Measurements from ENCODE around the gene SLCO3A1.

SLCO3A1 gene

DNA sequence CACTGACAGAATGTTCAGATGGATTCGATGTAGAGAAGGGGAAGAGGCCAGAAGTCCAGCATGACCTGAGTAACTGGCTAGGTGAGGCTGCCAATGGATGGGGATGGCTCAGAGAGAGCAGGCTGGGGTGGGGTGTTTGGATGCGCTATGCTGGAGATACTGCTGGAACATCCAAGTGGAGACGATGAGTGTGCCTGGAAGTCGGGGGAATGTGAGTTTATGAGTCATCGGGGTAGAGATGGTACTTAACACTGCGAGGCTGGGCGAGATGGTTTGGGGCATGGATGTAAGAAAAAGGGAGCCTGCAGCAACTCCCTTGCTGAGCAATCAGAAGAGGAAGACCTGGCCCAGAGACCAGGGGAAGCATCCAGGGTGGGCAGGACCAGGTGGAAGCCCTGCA is 180.7 kb downstream of the SLCO3A1 start:
- Histone ChIP-seq H3K36me3 (replicated peaks; ENCODE audit: low read depth, low read length) (no peaks in the 10 kb centered on the region), H4K20me1 (ENCODE audit: insufficient read depth, low read length) (no peaks in the 10 kb centered on the region), H3K9ac (ENCODE audit: low read length) (no peak overlapping the region), H3K79me2 (ENCODE audit: low read length) (no peaks in the 10 kb centered on the region), H3K4me3 (ENCODE audit: low read length) (no peak overlapping the region), H3K4me2 (ENCODE audit: low read length) (no peak overlapping the region), H3K9me3 (ENCODE audit: insufficient read depth, low read length) (no peaks in the 10 kb centered on the region), H3K4me1 (ENCODE audit: low read length) (no peaks in the 10 kb centered on the region), H3K27ac (ENCODE audit: low read length) (no peak overlapping the region), H3K27me3 (ENCODE audit: low read depth, low read length) (peaks cover 41% of the 10 kb centered on the region), H2AFZ (ENCODE audit: low read depth, low read length) (no peak overlapping the region)
- TF ChIP-seq, protein P1, sequence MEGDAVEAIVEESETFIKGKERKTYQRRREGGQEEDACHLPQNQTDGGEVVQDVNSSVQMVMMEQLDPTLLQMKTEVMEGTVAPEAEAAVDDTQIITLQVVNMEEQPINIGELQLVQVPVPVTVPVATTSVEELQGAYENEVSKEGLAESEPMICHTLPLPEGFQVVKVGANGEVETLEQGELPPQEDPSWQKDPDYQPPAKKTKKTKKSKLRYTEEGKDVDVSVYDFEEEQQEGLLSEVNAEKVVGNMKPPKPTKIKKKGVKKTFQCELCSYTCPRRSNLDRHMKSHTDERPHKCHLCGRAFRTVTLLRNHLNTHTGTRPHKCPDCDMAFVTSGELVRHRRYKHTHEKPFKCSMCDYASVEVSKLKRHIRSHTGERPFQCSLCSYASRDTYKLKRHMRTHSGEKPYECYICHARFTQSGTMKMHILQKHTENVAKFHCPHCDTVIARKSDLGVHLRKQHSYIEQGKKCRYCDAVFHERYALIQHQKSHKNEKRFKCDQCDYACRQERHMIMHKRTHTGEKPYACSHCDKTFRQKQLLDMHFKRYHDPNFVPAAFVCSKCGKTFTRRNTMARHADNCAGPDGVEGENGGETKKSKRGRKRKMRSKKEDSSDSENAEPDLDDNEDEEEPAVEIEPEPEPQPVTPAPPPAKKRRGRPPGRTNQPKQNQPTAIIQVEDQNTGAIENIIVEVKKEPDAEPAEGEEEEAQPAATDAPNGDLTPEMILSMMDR (IDR thresholded peaks at IDR 0.05; ENCODE audit: low read depth, low read length), result no peak
- no peak for TF ChIP-seq EZH2phosphoT487 (IDR thresholded peaks at IDR 0.05; ENCODE audit: low read depth)

DNA sequence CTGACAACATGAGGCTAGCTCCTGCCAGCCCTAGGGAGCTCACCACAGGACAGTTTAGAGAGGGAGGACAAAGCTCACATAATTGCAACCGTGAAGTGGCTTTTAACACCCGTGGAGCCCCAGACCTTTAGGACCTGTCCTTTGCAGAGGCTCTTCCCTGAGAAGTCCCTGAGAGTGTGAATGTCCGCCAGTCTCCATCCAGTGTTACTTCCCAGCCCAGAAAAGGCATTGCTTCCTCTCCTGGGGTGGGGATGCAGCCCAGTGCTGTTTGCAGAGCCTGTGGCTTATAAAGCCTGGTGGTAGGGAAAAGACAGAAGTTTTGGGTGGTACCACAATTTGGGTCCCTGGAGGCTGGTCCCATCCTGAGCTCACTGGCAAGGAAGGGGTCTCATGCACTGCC is 182.0 kb downstream of the SLCO3A1 start:
- no peak for TF ChIP-seq EZH2phosphoT487 (IDR thresholded peaks at IDR 0.05; ENCODE audit: low read depth)
- TF ChIP-seq, protein P1 (IDR thresholded peaks at IDR 0.05; ENCODE audit: low read depth, low read length), result no peak
- no peaks in the 10 kb centered on the region for H4K20me1 ChIP-seq (ENCODE audit: insufficient read depth, low read length)
- H3K36me3 ChIP-seq (replicated peaks; ENCODE audit: low read depth, low read length), result no peaks in the 10 kb centered on the region
- H3K9me3 ChIP-seq (ENCODE audit: insufficient read depth, low read length), result no peaks in the 10 kb centered on the region
- H3K4me2 ChIP-seq (ENCODE audit: low read length), result no peak overlapping the region
- no peak overlapping the region for H3K9ac ChIP-seq (ENCODE audit: low read length)
- H2AFZ ChIP-seq (ENCODE audit: low read depth, low read length), result no peak overlapping the region
- no peaks in the 10 kb centered on the region for H3K4me1 ChIP-seq (ENCODE audit: low read length)
- H3K79me2 ChIP-seq (ENCODE audit: low read length), result no peaks in the 10 kb centered on the region
- no peak overlapping the region for H3K27ac ChIP-seq (ENCODE audit: low read length)
- peaks cover 44% of the 10 kb centered on the region for H3K27me3 ChIP-seq (ENCODE audit: low read depth, low read length)
- H3K4me3 ChIP-seq (ENCODE audit: low read length), result no peak overlapping the region

DNA sequence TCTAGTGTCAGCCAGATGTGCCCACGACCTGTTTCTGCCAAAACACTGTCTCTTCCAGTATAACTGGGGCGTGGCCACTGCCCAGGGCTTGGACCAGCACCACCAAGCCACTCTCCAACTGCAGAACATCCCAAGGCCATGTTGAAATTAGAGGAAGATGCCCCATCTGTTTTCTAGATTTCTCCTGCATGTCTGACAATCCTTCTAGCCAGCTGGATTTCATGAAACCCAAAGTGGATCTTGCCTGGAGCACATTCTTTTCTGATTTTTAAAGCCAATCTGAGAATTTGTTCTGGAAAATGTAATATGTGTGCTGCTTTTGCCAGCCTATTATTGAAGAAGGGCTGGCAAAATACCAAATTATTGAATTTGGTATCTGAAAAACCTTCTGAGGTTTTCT is 182.5 kb downstream of the SLCO3A1 start:
- H3K27me3 ChIP-seq (ENCODE audit: low read depth, low read length), result peaks cover 47% of the 10 kb centered on the region
- H3K9ac ChIP-seq (ENCODE audit: low read length), result no peak overlapping the region
- H3K4me1 ChIP-seq (ENCODE audit: low read length), result no peaks in the 10 kb centered on the region
- no peak overlapping the region for H3K4me3 ChIP-seq (ENCODE audit: low read length)
- TF ChIP-seq, protein P1 (IDR thresholded peaks at IDR 0.05; ENCODE audit: low read depth, low read length), result no peak
- no peak for TF ChIP-seq EZH2phosphoT487 (IDR thresholded peaks at IDR 0.05; ENCODE audit: low read depth)
- no peaks in the 10 kb centered on the region for H3K9me3 ChIP-seq (ENCODE audit: insufficient read depth, low read length)
- no peak overlapping the region for H2AFZ ChIP-seq (ENCODE audit: low read depth, low read length)
- no peaks in the 10 kb centered on the region for H4K20me1 ChIP-seq (ENCODE audit: insufficient read depth, low read length)
- H3K27ac ChIP-seq (ENCODE audit: low read length), result no peak overlapping the region
- no peaks in the 10 kb centered on the region for H3K79me2 ChIP-seq (ENCODE audit: low read length)
- no peak overlapping the region for H3K4me2 ChIP-seq (ENCODE audit: low read length)
- no peaks in the 10 kb centered on the region for H3K36me3 ChIP-seq (replicated peaks; ENCODE audit: low read depth, low read length)

DNA sequence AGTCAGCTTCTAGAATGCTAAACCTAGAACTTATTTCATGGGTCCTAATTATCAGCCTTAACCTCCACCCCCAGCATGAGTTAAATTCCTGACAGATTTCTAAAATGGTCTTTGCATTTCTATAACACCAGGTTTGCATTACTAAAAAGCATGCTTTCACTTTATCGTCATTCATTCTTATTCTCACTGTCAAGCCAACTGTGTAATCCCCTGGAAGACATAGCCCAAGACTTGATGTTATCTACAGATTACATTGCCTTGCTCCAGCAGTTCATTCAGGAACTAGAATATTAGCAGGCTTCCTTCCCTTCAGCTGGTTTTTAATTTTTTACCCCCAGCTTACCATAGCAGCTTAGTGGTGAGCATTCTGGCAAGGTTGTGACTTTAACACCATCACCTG is 184.0 kb downstream of the SLCO3A1 start:
- peaks cover 53% of the 10 kb centered on the region for H3K27me3 ChIP-seq (ENCODE audit: low read depth, low read length)
- H3K4me3 ChIP-seq (ENCODE audit: low read length), result no peak overlapping the region
- no peaks in the 10 kb centered on the region for H3K9me3 ChIP-seq (ENCODE audit: insufficient read depth, low read length)
- H3K27ac ChIP-seq (ENCODE audit: low read length), result no peak overlapping the region
- no peaks in the 10 kb centered on the region for H4K20me1 ChIP-seq (ENCODE audit: insufficient read depth, low read length)
- no peaks in the 10 kb centered on the region for H3K36me3 ChIP-seq (replicated peaks; ENCODE audit: low read depth, low read length)
- no peak overlapping the region for H3K9ac ChIP-seq (ENCODE audit: low read length)
- TF ChIP-seq, protein P1 (IDR thresholded peaks at IDR 0.05; ENCODE audit: low read depth, low read length), result no peak
- TF ChIP-seq EZH2phosphoT487 (IDR thresholded peaks at IDR 0.05; ENCODE audit: low read depth), result no peak
- no peaks in the 10 kb centered on the region for H3K79me2 ChIP-seq (ENCODE audit: low read length)
- H3K4me1 ChIP-seq (ENCODE audit: low read length), result no peaks in the 10 kb centered on the region
- no peak overlapping the region for H3K4me2 ChIP-seq (ENCODE audit: low read length)
- no peak overlapping the region for H2AFZ ChIP-seq (ENCODE audit: low read depth, low read length)
